DMS153 treated with DMSO at 0.1 percent for 48 hours (cell line): ENCODE results near the gene MMEL1.
"Not testable (repeated sequence)": the region's sequence is repeated elsewhere in the genome, so short reads cannot be mapped to it uniquely, and the experiment has no call there.

Experiments used
- DNase-seq: peaks from one replicate; lab custom pipeline; 2025; ENCODE audit not compliant: unreplicated experiment; lab: John Stamatoyannopoulos, UW

MMEL1 gene

GRCh38 chr1:2558861-2559260 is 74.0 kb downstream of the MMEL1 start:
- no peak for DNase-seq

- no peak for DNase-seq
These were observed 74.4 kb downstream of the MMEL1 start for GRCh38 chr1:2558420-2558819.

GRCh38 chr1:2557482-2558400 is 75.1 kb downstream of the MMEL1 start:
- DNase-seq: no peak

- DNase-seq: no peak
These were observed 75.9 kb downstream of the MMEL1 start for GRCh38 chr1:2556678-2557481.

DNA sequence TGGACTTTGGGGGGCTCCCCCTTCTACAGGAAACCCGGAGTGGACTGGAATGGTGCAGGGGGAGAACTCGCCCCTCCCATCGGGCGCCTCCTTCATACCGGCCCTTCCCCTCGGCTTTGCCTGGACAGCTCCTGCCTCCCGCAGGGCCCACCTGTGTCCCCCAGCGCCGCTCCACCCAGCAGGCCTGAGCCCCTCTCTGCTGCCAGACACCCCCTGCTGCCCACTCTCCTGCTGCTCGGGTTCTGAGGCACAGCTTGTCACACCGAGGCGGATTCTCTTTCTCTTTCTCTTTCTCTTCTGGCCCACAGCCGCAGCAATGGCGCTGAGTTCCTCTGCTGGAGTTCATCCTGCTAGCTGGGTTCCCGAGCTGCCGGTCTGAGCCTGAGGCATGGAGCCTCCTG is 76.5 kb downstream of the MMEL1 start, which contains the start of gene TNFRSF14:
TSS of gene TNFRSF14 (plus strand) at position 95 of the 401 bp plus-strand sequence. CDS start at position 389, 294 bp downstream.
- DNase-seq: peak; percentile 45

- DNase-seq: peak; percentile 58
These were observed 77.1 kb downstream of the MMEL1 start for GRCh38 chr1:2555634-2556276.

DNA sequence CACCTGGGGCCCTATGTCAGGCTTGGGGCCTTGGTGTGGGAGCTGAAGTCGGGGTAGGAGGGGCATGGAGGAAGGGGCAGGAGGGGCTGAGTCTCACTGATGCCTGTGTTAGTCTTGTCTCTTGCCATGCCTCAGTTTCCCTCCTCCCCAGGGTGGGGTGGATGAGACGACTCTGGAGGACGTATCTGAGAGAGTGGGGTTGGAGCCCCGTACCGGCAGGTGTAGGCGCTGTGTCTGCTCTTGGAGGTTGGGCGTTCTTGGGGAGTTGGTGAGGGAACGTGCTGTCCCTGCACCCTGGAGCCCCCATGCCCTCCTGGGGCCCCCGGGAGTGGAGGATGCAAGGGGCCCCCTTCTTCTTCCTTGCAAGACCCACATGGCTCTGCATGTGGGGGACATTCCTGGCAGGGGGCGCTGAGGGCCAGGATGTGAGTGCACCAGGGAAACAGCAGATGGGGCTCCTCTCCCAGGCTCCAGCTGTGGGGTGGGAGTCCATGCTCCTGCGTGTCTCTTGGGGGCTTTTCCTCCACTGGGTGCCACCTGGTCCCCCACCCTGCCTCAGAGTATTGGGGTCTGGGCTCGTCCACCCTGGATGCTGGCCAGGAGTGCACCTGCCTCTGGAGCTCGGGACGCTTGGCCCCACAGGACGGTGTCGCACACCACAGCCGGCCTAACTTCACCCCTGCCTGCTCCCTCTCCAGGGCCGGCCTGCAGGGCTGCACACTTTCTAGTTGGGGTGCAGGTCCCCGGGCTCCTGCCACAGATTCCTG is 78.0 kb downstream of the MMEL1 start:
- no peak for DNase-seq

DNA sequence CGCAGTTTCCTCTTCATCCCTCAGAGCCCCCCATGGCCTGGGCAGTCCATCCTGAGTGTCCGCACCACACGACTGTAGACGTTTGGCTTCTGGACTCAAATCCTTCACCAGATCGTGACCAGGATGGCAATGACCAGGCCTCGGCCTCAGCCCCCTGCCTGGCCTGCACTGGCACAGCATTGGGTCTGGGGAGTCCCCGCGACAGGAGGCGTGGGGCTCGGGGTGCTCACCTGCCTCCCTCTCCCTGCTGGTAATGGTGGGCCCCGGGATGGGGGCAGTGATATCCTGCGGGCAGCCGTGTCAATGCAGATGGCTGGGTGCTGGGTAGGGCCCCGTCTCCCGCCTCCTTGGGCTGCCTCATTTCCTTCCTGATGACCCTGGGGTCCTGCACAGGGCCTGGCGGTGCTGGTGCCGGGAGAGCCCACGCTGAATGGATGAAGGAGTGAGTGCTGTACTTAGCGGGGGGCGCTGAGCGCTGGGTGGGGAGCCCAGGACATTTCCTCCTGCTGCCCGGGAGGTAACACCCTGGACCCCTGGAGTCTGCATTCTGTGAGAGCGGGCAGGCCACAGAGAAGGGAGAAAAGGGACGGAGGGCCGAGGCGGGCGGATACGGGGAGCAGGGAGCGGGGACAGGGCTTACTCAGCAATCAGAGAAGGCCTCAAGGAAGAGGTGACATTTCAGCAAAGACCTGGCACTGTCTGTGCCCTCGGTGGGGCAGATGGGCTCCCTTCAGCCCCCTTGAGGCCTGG is 78.8 kb downstream of the MMEL1 start:
- DNase-seq: no peak

DNA sequence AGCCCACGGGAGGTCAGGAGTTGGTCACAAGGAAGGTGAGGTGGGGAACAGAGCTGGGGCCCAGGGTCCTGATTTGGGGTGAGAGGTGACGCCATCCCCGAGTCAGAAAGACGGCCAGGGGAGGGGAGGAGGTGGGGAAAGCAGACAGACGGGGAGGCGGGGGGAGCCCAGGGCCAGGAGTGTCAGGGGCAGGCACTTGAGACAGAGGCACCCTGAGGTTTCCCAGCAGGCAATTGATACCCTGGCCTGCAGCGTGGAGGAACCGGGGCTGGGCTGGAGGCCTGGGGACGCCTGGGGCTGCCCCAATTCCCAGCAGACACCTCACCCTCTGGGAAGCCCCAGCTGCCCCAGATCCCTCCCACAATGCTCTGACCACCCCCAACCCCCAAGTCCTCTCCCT is 79.7 kb downstream of the MMEL1 start:
- DNase-seq: not testable (repeated sequence)

DNA sequence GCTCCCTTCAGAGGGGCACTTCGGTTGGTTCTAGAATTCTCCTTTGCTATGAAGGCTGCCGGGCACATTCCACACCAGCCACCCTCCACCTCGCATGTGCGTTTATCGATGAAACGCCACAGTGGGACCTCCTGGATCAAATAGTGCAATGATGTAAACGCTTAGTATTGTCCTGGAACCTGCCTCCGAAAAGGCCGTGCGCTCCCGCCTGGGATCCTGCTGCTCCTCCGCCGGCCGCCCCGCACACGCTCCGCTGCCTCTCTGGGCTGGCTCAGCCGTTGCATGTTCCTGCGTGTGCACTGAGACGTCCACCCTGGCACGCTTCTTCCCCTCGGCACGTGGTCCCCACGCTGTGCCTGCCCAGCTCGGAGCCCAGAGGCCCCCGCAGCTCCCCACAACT is 80.6 kb downstream of the MMEL1 start:
- no peak for DNase-seq

GRCh38 chr1:2551544-2551943 is 81.3 kb downstream of the MMEL1 start:
- not testable (repeated sequence) for DNase-seq

GRCh38 chr1:2550309-2550861 is 82.4 kb downstream of the MMEL1 start:
- not testable (repeated sequence) for DNase-seq

GRCh38 chr1:2549367-2550029 is 83.3 kb downstream of the MMEL1 start:
- DNase-seq: not testable (repeated sequence)

DNA sequence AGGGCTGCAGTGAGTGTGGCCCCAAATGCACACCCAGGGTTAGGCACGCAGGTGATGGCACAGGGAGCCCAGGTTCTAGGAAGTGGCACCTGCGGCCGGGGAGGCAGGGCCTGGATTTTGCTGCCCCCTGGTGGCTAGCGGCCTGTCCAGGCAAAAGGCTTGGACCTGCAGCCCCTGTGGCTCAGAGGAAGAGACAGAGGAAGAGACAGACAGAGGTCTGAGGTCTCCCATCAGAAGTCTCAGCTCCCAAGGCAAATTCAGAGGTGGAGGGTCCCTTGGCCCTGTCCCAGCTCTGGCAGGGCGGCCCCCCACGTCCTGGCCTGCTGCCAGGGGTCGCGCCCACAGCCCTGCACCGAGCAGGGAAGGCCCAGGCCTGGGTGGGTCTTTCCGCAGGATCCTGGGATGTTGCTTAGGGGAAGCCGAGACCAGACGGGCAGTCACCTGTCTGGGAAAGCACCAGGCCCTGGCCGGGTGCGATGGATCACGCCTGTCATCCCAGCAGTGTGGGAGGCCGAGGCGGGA is 84.7 kb downstream of the MMEL1 start:
- peak; percentile 96 for DNase-seq

GRCh38 chr1:2547210-2548067 is 85.4 kb downstream of the MMEL1 start:
- peak; percentile 77 for DNase-seq

DNA sequence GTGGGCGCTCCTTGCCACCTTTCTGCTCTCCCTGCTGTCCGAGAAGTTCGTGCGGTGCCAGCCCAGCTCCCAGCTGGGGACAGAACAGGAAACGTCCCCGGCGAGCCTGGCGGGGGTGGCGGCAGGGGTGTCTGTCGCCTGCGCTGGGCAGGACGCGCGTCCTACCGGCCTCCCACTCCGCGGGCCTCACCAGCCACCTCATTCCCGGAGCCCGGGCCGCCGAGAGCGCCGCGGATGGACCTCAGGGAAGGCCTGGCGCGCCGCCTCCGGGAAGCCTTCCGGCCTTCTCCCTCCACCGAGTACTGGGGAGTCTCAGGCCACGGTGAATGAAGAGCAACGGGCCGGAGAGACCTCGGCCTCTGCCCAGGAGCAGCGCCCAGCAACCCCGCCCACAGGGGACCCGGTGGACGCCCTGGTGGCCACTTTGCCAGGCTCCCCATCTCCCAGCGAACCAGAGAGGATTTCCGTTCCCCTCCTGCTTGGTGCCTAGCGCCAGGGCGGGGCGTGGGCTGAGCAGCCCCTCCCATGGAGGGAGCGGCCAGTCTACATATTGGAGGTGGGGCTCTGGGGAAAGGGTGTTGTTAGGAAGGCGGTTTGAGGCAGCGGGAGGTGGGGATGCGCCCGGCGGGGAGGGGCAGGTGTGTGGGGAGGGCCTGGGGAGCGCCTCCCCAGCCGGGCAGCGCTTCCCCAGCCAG is 86.2 kb downstream of the MMEL1 start:
- peak; percentile 97 for DNase-seq
